AG08395 (cell line): Measurements from ENCODE around the gene CDYL2.
"Not testable (repeated sequence)": the region's sequence is repeated elsewhere in the genome, so short reads cannot be mapped to it uniquely, and the experiment has no call there.

Source experiments
- DNase-seq: peaks from one replicate; pipeline ENCODE4 v3.0.0; 2012; ENCODE audit warnings: mixed read lengths, low spot score

CDYL2 gene, protein sequence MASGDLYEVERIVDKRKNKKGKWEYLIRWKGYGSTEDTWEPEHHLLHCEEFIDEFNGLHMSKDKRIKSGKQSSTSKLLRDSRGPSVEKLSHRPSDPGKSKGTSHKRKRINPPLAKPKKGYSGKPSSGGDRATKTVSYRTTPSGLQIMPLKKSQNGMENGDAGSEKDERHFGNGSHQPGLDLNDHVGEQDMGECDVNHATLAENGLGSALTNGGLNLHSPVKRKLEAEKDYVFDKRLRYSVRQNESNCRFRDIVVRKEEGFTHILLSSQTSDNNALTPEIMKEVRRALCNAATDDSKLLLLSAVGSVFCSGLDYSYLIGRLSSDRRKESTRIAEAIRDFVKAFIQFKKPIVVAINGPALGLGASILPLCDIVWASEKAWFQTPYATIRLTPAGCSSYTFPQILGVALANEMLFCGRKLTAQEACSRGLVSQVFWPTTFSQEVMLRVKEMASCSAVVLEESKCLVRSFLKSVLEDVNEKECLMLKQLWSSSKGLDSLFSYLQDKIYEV

DNA sequence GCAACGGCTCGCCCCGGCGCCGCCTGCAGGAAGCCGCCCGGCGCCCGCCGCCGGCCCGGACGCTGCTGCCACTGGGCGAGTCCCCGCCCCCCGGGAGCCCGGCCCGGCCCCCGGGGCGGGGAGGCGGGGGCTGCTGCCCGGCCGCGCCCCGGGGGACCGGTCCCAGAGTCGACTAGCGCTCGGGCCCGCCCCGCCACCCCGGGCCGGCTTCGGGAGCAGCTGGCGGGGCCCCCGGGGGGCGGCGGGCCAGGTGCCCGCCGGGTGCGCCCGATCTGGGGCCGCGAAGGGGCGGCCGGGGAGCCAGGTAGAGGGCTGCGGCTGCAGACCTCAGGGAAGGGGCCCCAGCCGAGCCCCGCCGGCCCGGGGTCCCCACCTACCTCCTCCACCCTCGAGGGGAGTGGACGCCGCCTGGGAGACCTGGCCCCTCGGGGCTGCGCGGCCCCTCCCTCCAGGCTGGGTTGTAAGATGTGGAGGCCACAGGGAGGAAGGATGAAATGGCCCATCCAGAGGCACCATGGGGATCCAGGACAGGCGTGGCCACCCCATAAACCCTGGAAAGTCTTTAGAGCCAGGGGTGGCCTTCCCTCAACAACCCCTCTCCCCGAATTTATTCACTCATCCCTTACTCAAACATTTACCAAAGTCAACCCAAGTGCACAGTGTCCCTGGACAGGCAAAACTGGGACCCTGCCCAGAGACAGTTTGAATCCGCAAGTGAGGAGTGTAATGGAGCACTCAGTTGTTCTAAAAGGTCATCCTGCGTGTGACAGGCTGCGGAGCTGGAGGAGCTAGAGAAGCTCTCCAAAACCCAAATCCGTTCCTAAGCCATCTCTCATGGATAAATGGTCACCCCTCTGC lies at the start of gene CDYL2:
Gene CDYL2, minus strand, starts transcription at position 73 of the 858 bp plus-strand sequence. CDS start 425 bp downstream, outside the sequence.
- DNase-seq, result peak; percentile 78

DNA sequence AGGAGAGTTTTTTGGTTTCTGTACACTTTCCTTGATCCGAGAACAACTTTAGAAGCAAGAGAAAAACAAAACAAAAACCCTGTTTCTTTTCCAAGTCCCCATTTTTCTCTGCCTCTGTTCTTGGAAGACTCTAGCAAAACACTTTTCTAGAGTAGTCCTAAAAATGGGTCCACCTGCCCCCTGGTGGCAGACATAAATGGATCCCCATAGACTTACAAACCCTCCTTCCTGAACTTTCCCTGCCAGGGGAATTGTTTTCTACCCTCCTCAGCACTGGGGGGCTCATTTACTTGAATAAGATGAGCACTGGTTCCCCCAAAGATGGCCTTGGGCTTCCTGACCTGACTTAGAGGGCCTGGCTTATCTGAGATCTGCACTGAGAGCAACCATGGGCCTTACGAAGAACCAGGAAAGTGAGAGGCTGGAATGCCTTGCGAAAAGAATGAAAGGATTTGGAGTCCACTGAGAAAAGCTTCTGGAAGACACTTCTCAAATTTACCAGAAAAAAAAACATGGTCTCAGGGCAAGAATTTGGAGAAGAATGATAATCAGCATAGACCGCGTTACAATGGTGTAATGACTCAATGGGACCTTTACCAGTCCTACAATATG lies 48.0 kb upstream of the CDYL2 start:
- DNase-seq, result peak; percentile 34

DNA sequence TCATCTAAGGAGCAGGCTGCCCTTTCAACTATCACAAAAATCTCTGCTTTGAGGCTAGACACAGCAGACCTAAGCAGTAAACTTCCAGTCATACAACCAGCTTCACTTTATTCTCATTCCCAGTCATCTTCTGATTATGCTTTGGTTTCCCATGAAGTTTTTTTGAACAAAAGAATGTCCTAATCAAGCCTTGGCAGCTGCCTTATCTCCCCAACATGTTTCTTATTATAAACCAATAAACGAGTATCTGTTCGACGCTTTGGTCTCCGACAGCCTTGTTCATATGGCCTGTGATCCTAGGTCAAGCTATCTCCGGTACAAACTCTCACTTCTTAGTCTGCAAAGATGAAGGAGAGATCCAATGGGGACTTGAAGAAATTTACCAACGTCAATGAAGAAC lies 47.4 kb upstream of the CDYL2 start:
- DNase-seq, result no peak

DNA sequence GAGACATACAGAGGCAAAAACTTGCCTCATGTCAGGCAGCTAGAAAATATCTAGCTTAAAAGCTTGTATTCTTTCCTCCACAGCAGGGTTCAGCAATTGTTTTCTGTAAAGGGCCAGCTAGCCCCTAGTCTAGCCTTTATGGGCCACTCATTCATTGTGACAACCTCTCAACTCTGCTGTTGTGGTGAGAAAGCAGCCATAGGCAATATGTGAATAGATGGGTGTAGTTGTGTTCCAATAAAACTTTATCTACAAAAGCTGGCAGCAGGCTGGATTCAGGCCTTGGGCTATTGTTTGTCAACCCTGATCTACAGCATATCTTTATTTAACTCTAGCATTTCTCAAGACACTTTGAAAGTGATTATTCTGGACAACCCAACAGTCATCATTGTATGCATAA lies 46.4 kb upstream of the CDYL2 start:
- no peak for DNase-seq

DNA sequence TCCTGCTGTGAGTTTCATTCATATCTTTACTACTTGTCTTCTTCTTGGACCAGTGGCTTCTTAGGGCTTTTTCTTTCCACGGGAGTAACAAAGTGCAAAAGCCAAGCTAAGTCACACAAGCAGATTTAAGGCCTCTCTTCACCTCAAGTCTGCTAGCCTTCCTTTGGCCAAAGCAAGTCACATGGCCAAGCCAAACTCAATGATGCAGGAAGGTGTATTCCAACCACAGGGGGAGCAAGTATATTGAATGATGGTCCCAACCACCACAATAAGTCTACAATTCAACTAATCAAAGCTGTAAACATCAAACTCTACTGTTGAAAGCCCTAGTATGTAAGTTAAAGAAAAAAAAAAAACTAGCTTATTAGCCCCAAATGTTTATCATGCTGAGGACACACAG lies 44.5 kb upstream of the CDYL2 start:
- no peak for DNase-seq

DNA sequence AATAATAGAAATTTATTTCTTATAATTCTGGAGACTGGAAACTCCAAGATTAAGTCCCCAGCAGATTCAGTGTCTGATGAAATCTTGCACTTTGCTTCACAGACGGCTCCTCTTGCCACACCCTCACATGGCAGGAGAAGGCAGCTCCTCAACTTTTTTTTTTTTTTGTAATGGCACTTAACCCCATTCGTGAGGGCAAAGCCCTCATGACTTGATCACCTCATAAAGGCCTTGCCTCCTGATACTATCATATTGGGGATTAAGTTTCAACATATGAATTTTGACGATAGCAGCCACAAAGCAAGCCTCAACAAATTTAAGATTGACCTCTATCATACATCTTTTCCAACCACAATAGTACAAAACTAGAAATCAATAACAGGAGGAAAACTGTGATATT lies 42.3 kb upstream of the CDYL2 start:
- DNase-seq, result no peak

DNA sequence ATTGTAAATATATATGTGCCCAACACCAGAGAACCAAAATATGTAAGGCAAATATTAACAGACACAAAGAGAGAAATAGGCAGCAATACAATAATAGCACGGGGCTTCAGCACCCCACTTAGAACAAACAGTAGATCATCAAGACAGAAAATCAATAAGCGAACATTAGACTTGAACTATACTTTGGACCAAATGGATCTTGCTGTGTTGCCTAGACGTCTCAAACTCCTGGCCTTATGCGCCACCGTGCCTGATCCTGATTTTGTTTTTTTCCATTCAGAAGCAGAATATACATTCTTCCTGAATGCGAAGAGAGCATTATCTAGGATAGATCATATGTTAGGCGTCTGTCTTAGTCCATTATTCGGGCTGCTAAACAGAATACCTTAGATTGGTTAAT lies 41.9 kb upstream of the CDYL2 start:
- no peak for DNase-seq

DNA sequence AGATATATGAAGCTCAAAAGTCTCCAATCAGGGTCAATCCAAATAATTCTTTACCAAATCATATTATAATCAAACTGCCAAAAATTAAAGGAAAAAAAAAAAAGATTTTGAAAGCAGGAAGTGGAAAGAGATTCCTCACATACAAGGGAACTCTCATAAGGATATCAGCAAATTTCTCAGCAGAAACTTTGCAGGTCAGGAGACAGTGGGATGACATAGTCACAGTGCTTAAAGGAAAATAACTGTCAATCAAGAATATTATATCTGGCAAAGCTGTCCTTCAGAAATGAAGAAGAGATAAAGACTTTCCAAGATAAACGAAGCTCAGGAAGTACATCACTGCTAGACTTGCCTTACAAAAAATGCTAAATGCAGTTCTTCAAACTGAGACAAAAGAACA lies 40.0 kb upstream of the CDYL2 start:
- no peak for DNase-seq

DNA sequence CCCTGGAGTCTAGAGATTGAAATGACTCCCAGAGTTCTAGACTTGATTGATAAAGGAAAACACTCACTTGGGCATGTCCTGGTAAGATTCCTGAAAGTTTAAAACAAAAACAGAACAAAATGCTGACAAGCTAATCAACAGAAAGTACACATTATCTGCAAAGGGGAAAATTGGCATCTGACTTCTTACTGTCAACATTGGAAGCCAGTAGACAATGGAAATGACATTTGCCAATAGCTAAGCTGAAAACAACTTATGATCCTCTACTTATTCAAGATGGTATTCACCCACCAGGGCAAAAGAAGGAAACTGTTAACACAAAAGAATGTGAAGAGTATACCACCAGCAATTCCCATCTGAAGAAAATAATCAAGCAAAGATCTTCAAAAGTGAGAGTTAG lies 36.8 kb upstream of the CDYL2 start:
- no peak for DNase-seq

DNA sequence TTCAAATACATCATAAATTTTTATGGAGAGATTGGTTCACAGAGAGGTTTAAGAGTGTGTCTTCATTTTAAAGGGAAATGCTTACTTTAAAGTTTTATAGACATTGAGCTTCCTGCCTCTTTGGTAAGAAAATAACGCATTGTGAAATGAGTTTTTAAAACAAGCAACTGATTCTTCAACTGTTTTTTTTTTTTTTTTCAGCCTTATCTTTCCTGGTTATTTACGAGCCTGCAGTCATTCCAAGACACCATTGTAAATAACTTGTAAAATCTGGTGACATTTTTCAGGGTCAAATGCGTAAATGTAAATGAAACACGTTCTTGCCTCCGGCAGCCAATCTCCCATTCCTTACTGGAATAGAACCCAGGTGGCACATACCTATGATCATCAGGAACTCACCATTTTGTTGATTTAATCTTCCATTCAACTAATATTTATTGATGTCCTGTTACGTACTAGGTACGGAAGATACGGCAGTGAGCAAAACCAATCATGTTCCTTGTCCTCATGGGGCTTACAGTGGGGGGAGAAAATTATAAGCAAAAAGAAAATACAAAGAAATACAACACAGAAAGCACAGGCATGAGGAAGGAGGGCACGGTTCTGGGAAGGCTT lies 33.2 kb upstream of the CDYL2 start:
- DNase-seq, result no peak

DNA sequence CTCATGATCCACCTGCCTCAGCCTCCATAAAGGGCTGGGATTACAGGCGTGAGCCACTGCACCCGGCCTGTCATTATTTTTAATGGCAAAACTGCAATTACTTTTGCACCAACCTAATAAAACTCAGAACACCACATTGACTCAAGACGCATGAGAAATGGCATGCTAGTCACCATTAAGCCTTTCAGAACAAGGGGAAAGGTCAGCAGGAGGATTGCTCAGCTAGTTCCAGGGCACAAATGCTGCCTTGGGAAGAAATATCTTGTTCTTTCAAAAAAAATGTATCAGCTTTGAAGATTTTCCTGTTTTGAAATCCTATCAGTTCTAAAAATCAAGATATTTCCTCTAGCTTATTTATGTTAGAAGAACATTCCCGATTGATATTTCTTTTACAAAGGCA lies 32.4 kb upstream of the CDYL2 start:
- DNase-seq, result no peak

DNA sequence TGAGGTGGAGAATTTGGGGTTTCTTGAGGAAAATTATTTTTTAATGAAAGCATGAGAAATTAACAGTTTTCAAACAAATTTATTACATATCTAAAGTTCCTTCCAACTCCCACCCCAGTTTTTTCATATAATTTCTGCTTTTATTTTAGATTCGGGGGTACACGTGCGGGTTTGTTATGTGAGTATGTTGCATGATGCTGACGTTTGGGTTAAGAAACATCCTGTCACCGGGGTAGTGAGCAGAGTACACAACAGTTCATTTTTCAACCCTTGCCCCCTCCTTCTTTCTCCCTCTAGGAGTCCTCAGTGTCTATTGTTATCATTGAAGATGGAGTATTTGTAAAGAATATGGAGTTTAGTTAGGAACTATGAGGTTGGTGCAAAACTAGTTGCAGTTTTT lies 31.8 kb upstream of the CDYL2 start:
- DNase-seq, result no peak

DNA sequence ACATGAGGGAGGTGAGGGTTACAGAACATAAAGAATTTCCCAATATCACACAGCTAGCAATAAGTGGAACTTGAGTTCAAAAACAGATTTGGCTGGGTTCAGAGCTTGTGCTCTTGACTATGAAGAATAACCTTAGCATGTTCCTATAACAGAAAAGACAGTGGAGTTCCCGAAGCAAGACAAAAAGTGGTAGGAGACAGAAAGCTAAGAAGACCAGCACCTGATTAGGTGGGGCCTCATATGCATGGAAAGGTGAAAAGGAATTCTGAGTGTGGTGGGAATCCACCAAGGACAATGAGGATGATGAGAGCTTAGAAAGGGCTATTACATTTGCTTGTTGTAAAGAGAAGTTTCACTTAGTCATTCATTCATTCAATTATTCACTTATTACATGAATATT lies 26.6 kb upstream of the CDYL2 start:
- DNase-seq, result no peak

DNA sequence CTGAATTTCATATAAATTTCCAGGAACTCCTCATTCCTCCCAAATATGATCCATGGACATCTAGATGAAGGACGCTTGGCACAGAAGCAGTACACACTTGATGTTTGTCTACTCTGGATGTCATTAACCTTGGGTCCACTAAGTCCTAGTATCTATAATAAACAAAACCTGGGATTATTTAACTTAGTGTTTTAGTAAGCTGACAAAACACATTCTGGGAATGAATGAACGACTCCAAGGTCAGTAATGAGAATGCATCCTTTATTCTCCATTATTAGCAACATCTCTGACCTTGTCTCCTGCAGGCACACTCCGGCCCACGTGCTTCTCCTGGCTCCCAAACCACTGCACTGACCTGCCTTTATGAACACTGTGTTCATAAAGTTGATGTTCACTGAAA lies 24.1 kb upstream of the CDYL2 start:
- no peak for DNase-seq

DNA sequence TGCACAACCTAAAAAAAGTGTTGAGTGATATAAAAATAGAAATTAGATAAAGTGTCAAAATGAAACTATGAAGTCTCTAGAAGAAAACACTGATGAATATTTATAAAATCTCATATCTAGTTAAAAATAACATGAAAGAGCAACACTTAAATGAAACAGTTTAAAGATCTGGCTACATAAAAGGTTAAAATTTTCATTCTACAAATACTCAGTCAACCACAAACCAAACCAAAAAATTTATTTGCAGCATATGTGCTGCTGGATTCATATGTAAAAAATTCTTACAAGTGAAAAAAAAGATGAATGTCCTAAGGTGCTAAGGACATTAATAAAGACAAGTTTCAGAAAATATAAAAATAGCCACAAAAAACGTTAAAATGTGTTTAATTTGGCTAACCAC lies 22.6 kb upstream of the CDYL2 start:
- DNase-seq, result no peak

DNA sequence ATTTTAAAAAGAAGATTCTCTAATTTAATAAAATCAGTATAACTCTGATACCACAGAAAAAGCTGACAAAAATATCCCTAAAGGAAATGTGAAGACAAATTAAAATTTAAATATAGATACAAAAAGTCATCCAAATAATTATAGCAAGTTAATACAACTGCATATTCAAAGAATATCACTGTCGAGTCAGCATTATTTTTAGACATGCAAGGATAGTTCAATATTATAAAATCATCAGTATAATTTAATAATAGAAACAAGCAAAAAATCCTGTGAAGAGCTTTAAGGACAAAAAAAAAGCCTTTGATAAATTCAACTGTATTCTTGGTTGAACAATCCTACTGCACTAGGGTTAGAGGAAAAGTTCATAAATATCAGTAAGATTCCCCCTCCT lies 21.0 kb upstream of the CDYL2 start:
- no peak for DNase-seq

DNA sequence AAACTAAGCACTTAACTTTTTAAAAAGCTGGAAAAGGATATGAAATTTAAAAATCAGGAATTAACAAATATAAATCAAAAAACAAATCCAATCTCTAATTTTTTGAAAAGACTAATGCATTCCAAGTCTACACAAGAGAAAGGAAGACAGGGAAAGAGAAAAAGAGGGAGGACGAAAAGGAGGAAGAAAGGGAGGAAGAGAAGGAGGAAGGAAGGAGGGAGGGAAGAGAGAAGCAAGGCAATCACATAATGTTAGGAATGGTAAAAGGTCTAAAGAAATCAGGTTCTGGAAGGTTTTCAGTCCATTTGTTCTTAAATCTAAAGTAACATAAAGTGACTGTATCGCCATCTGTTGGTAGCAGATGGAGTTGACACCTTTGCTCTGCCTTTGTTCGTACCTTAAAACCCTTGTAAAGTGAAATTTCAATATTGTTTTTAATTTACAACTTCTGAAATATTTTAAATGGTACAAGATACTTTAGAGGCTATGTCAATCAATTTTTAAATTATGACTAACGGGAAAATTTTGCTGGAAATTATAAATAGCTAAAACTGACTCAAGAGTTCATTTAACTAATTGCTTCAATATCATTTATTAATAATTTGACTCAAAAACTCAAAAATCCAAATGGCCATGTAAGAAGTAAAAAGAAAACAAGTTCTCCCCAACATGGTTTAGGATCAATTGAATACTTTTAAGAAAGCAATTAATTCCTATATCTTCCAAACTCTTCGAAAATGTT lies 20.4 kb upstream of the CDYL2 start:
- peak; percentile 52 for DNase-seq

DNA sequence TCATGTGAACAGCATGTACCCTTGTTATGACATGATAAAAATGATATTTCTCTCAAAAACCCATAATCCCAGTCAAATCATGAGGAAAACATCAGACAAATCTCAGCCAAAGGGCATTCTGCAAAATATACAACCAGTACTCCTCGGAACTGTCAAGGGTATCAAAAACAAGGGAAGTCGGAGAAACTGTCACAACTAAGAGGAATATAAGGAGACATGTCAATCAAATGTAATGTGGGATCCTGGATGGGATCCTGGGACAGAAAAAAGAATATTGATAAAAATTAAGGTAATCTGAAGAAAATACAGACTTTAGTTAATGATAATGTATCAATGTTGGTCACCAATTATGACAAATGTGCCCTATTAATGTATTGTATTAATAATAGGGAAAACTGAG lies 15.6 kb upstream of the CDYL2 start:
- DNase-seq, result no peak

DNA sequence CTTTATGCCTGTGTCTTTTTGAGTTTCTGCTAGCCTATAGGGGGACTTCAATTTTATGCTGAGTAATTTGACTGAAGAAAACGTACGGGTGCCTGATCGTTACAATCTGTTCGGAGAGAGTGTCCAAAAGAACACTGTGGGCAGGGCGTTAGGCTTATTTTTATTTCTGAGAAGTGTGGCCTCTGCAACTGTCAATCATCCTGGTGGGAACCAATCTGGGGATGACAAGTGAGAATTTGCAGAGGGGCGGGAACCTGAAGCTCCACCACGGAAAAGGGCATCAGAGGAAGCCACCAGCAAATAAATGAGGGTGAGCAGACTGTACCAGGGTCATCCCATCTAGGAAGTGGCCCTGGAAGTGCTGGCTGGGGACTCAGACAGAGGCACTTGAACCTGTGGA lies 12.0 kb upstream of the CDYL2 start:
- no peak for DNase-seq

DNA sequence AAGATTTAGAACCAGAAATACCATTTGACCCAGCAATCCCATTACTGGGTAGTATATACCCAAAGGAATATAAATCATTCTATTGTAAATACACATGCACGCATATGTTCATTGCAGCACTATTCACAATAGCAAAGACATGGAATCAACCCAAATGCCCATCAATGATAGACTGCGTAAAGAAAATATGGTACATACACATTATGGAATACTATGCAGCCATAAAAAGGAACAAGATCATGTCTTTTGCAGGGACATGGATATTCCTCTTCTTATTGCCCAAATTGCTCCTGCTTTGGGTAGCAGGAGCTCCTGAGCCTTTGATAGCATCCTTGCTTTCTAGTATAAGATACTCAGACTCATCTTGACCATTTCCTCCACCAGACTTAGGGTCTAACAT lies 10.9 kb upstream of the CDYL2 start:
- not testable (repeated sequence) for DNase-seq

DNA sequence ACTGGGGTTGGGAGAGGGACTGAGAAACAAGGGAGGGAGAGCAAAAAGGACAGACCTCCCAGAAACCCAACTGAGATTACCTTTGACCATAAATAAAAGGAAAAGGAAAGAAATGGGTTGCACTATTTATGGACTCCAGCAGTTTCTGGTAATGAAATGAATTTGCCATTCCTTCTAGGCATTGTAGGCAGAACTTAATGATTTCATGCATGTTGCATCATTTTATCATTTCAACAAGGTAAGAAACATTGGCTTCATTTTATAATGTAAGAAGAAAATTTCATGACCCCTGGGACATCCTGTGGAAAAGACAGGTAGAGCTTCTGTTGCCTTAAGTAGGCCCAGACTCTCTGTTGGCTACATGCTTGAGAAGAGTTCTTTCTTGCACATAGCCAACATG lies 8.2 kb upstream of the CDYL2 start:
- DNase-seq, result no peak

DNA sequence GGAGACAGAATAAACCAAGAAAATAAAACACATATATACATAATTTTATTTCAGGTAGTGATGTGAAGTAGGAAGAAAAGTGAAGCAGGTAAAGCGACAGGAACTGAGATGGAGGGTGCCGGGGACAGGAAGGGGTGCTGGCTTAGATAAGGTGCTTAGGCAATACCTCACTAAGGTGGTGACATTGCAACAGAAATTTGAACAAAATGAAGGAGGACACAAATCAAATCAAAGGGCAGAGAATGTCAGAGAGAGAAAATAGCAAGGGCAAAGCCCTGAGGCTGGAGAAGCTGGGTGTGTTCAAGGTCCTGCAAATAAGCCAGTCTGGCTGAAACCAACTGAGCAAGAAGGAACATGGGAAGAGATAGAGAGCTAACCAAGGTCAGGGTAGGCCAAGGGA lies 5.0 kb upstream of the CDYL2 start:
- no peak for DNase-seq
